Natural killer cell (primary cell): Measurements from ENCODE around the gene DEXI. TPM values are rescaled to one million over a fixed set of nuclear protein-coding genes. Genes with fewer than 3 reads are reported as not detected.
"Not testable (repeated sequence)": the region's sequence is repeated elsewhere in the genome, so short reads cannot be mapped to it uniquely, and the experiment has no call there.

Experiments used
- ATAC-seq, 3 donors: fragments of 150-1000 bp in 2 of 3; fragments of 200-7000 bp in 1 of 3; cut with Tn5 transposase; 1 replicate in 1 of 3; 2 replicates in 2 of 3; pipeline ENCODE4 v1.10.0; 2021; ENCODE audit warnings: mild to moderate bottlenecking in 2 of 3, moderate library complexity in 2 of 3
- DNase-seq, 2 donors: peaks; one replicate each; pipeline versions ENCODE4 v3.0.0 to v3.0.0-alpha.2; 2013 to 2021; ENCODE audit warnings: mixed read lengths in 1 of 2
- H3K27ac ChIP-seq: one replicate; pipeline ENCODE4 v1.5.1; 2013; ENCODE audit warnings: mild to moderate bottlenecking, low read length
- H3K27me3 ChIP-seq: one replicate; pipeline ENCODE4 v1.6.1; 2013; ENCODE audit warnings: low read length; ENCODE audit not compliant: control insufficient read depth, insufficient read depth
- H3K36me3 ChIP-seq: one replicate; pipeline ENCODE4 v1.6.1; 2013; ENCODE audit warnings: low read length; ENCODE audit not compliant: control insufficient read depth, insufficient read depth
- H3K4me1 ChIP-seq: one replicate; pipeline ENCODE4 v1.6.1; 2013; ENCODE audit warnings: low read length; ENCODE audit not compliant: control insufficient read depth, insufficient read depth
- H3K4me3 ChIP-seq: one replicate; pipeline ENCODE4 v1.5.1; 2013; ENCODE audit warnings: low read length
- H3K9me3 ChIP-seq: one replicate; pipeline ENCODE4 v1.6.1; 2013; ENCODE audit warnings: low read length; ENCODE audit not compliant: control insufficient read depth, insufficient read depth
- H3K27ac Mint-ChIP-seq, 2 donors: one replicate each; pipeline ENCODE4 v1.8.0; 2022; ENCODE audit warnings: mild to moderate bottlenecking in 2 of 2, mixed read lengths in 2 of 2, moderate library complexity in 1 of 2
- H3K27me3 Mint-ChIP-seq, 2 donors: one replicate each; pipeline ENCODE4 v1.8.0; 2022; ENCODE audit warnings: low read depth in 2 of 2, mixed read lengths in 2 of 2
- H3K36me3 Mint-ChIP-seq: one replicate; pipeline ENCODE4 v1.8.0; 2022; ENCODE audit warnings: mixed read lengths
- H3K4me1 Mint-ChIP-seq, 2 donors: one replicate each; pipeline ENCODE4 v1.8.0; 2022; ENCODE audit warnings: mixed read lengths in 2 of 2
- H3K4me3 Mint-ChIP-seq: one replicate; pipeline ENCODE4 v1.8.0; 2022; ENCODE audit warnings: mild to moderate bottlenecking, moderate library complexity, mixed read lengths
- H3K9me3 Mint-ChIP-seq, 2 donors: one replicate each; pipeline ENCODE4 v1.8.0; 2022; ENCODE audit warnings: mixed read lengths in 2 of 2
- CTCF ChIP-seq: fragments of 200-600 bp; IDR thresholded peaks from one replicate; pipeline ENCODE4 v1.8.0; 2022; ENCODE audit warnings: antibody characterized with exemption
- WGBS: methylation state at CpG from one replicate; pipeline ENCODE4 v1.1.7; 2013; ENCODE audit warnings: missing lambda C conversion rate; ENCODE audit not compliant: insufficient coverage; 5-methylcytosine and 5-hydroxymethylcytosine counted together
- intact Hi-C: fragments of 100-400 bp; cut with micrococcal nuclease; formaldehyde crosslinking; loops from one replicate; pipeline ENCODE4 v1.14.2; 2022
- total RNA-seq, 4 donors: library from RNA; stranded (reverse); fragments of 120-200 nt in 1 of 4; gene quantifications; one replicate each; pipeline versions ENCODE4 v1.2.3 to v1.2.4, GENCODE V29; 2013 to 2022

DEXI gene
- total RNA-seq, 3 donors from 2014 or later (not counting 1 experiment from before 2014, with no cell fraction given), result 8.7 to 15.2 (median 14.4) TPM

GRCh38 chr16:10970065-10970464 lies 27.8 kb upstream of the DEXI start:
- no peak overlapping the region for H3K4me3 Mint-ChIP-seq
- WGBS, result 93% methylated on average over 2 of the region's 2 CpGs

GRCh38 chr16:10969615-10970014 lies 27.3 kb upstream of the DEXI start:
- DNase-seq (no peak), ATAC-seq (no peak)
- H3K27me3 ChIP-seq, result no peaks in the 10 kb centered on the region
- Mint-ChIP-seq H3K4me1 (peaks cover 0 to 5% of the 10 kb centered on the region in 2 donors), H3K27ac (no peak overlapping the region), H3K27me3 (no peaks in the 10 kb centered on the region), H3K36me3 (no peaks in the 10 kb centered on the region), H3K9me3 (no peaks in the 10 kb centered on the region), H3K4me3 (no peak overlapping the region)
- no CpG with 5 or more reads among the region's 1 CpG for WGBS
- H3K9me3 ChIP-seq, result no peaks in the 10 kb centered on the region
- intact Hi-C loops, result no loop called here
- peaks cover 5% of the 10 kb centered on the region for H3K4me1 ChIP-seq
- H3K4me3 ChIP-seq, result no peak overlapping the region
- no peak for TF ChIP-seq CTCF
- peaks cover 31% of the 10 kb centered on the region for H3K36me3 ChIP-seq
- no peak overlapping the region for H3K27ac ChIP-seq

More at GRCh38 chr16:10970065-10970464, 27.8 kb upstream of the DEXI start:
- DNase-seq (no peak), ATAC-seq (no peak)
- Histone ChIP-seq H3K36me3 (peaks cover 28% of the 10 kb centered on the region), H3K4me1 (peaks cover 3% of the 10 kb centered on the region), H3K27ac (no peak overlapping the region), H3K4me3 (no peak overlapping the region), H3K9me3 (no peaks in the 10 kb centered on the region), H3K27me3 (no peaks in the 10 kb centered on the region)
- intact Hi-C loops, result no loop called here
- Mint-ChIP-seq H3K27ac (no peak overlapping the region), H3K27me3 (no peaks in the 10 kb centered on the region), H3K9me3 (no peaks in the 10 kb centered on the region), H3K4me1 (peaks cover 0 to 5% of the 10 kb centered on the region in 2 donors), H3K36me3 (no peaks in the 10 kb centered on the region)
- no peak for TF ChIP-seq CTCF

- Mint-ChIP-seq H3K9me3 (no peaks in the 10 kb centered on the region), H3K27me3 (no peaks in the 10 kb centered on the region), H3K4me1 (peaks cover 8 to 12% of the 10 kb centered on the region in 2 donors), H3K27ac (no peak overlapping the region), H3K36me3 (no peaks in the 10 kb centered on the region), H3K4me3 (no peak overlapping the region)
- Histone ChIP-seq H3K4me1 (peaks cover 11% of the 10 kb centered on the region), H3K27ac (no peak overlapping the region), H3K4me3 (no peak overlapping the region), H3K9me3 (no peaks in the 10 kb centered on the region), H3K36me3 (peaks cover 31% of the 10 kb centered on the region), H3K27me3 (no peaks in the 10 kb centered on the region)
- no peak for TF ChIP-seq CTCF
- WGBS, result 93% methylated on average over 3 of the region's 3 CpGs
- ATAC-seq, result no peak
- DNase-seq, result no peak
- intact Hi-C loops, result no loop called here
Measured at GRCh38 chr16:10968498-10968897, 26.2 kb upstream of the DEXI start.

GRCh38 chr16:10967986-10968385 lies 25.7 kb upstream of the DEXI start:
- H3K4me3 ChIP-seq, result no peak overlapping the region
- 95% methylated on average over 5 of the region's 5 CpGs for WGBS
- no peaks in the 10 kb centered on the region for H3K9me3 ChIP-seq
- no peaks in the 10 kb centered on the region for H3K27me3 ChIP-seq
- Mint-ChIP-seq H3K27ac (no peak overlapping the region), H3K4me1 (peaks cover 8 to 12% of the 10 kb centered on the region in 2 donors), H3K9me3 (no peaks in the 10 kb centered on the region), H3K36me3 (no peaks in the 10 kb centered on the region), H3K27me3 (no peaks in the 10 kb centered on the region), H3K4me3 (no peak overlapping the region)
- ATAC-seq, result no peak
- H3K4me1 ChIP-seq, result peaks cover 11% of the 10 kb centered on the region
- intact Hi-C loops, result no loop called here
- no peak overlapping the region for H3K27ac ChIP-seq
- TF ChIP-seq CTCF, result no peak
- H3K36me3 ChIP-seq, result peaks cover 32% of the 10 kb centered on the region
- DNase-seq, result no peak

GRCh38 chr16:10966559-10966958 lies 24.3 kb upstream of the DEXI start:
- peaks cover 31% of the 10 kb centered on the region for H3K36me3 ChIP-seq
- 44% methylated on average over 1 of the region's 4 CpGs for WGBS
- H3K27ac ChIP-seq, H3K27ac Mint-ChIP-seq, intact Hi-C loops, H3K4me3 ChIP-seq, H3K4me3 Mint-ChIP-seq, H3K9me3 ChIP-seq, ATAC-seq, H3K36me3 Mint-ChIP-seq, H3K9me3 Mint-ChIP-seq, H3K27me3 ChIP-seq, H3K27me3 Mint-ChIP-seq: not testable (repeated sequence)
- H3K4me1 Mint-ChIP-seq, result peaks cover 8 to 12% of the 10 kb centered on the region in 2 donors
- peak in 1 of 2 donors; percentile 47 for DNase-seq
- H3K4me1 ChIP-seq, result peaks cover 11% of the 10 kb centered on the region
